H9 (cell line): ENCODE data around the gene ZBED1. TPM values are rescaled to one million over a fixed set of nuclear protein-coding genes. Genes with fewer than 3 reads are reported as not detected.

ENCODE experiments used
- DNase-seq: peaks from one replicate; pipeline ENCODE4 v3.0.0-alpha.2; 2017
- H2AFZ ChIP-seq: one replicate; pipeline ENCODE4 v1.6.1; 2013; ENCODE audit warnings: mild to moderate bottlenecking, low read length, control low read depth, moderate library complexity
- H2AK5ac ChIP-seq: 2 replicates; pipeline ENCODE4 v1.6.1; 2013; ENCODE audit warnings: low read length, control low read depth, mixed read lengths; ENCODE audit not compliant: insufficient read length
- H2BK120ac ChIP-seq: one replicate; pipeline ENCODE4 v1.6.1; 2013; ENCODE audit warnings: low read depth, mild to moderate bottlenecking, low read length, control low read depth, inconsistent platforms; ENCODE audit not compliant: poor library complexity, severe bottlenecking
- H2BK12ac ChIP-seq: 2 replicates; pipeline ENCODE4 v1.6.1; 2013; ENCODE audit warnings: low read length, control low read depth, mixed read lengths, low read depth; ENCODE audit not compliant: insufficient read length
- H2BK15ac ChIP-seq: 2 replicates; pipeline ENCODE4 v1.6.1; 2013; ENCODE audit warnings: low read depth, low read length, control low read depth
- H2BK20ac ChIP-seq: one replicate; pipeline ENCODE4 v1.6.1; 2013; ENCODE audit warnings: low read depth, mild to moderate bottlenecking, low read length, control low read depth, inconsistent platforms; ENCODE audit not compliant: poor library complexity, severe bottlenecking
- H2BK5ac ChIP-seq: 2 replicates; pipeline ENCODE4 v1.6.1; 2013; ENCODE audit warnings: low read length, control low read depth, mixed read lengths; ENCODE audit not compliant: insufficient read length
- H3K14ac ChIP-seq: 2 replicates; pipeline ENCODE4 v1.6.1; 2013; ENCODE audit warnings: low read length, control low read depth; ENCODE audit not compliant: insufficient read depth
- H3K18ac ChIP-seq: 2 replicates; pipeline ENCODE4 v1.6.1; 2013; ENCODE audit warnings: low read depth, mild to moderate bottlenecking, mixed read lengths, low read length, control low read depth; ENCODE audit not compliant: insufficient read length
- H3K23ac ChIP-seq: 2 replicates; pipeline ENCODE4 v1.6.1; 2013; ENCODE audit warnings: low read length, control low read depth, mixed read lengths, low read depth; ENCODE audit not compliant: insufficient read length
- H3K23me2 ChIP-seq: 2 replicates; pipeline ENCODE4 v1.6.1; 2013; ENCODE audit warnings: low read depth, mild to moderate bottlenecking, mixed read lengths, low read length, control low read depth; ENCODE audit not compliant: insufficient read length, poor library complexity, severe bottlenecking
- H3K27ac ChIP-seq: 2 replicates; pipeline ENCODE4 v1.5.1; 2013; ENCODE audit warnings: low read length, control low read depth, mixed read lengths, low read depth; ENCODE audit not compliant: insufficient read length
- H3K27me3 ChIP-seq: 2 replicates; pipeline ENCODE4 v1.6.1; 2013; ENCODE audit warnings: low read length, control low read depth, inconsistent platforms; ENCODE audit not compliant: insufficient read depth
- H3K4ac ChIP-seq: 2 replicates; pipeline ENCODE4 v1.6.1; 2013; ENCODE audit warnings: low read depth, mild to moderate bottlenecking, control low read depth, inconsistent platforms, low read length, moderate library complexity
- H3K4me1 ChIP-seq: 2 replicates; pipeline ENCODE4 v1.6.1; 2013; ENCODE audit warnings: low read length, control low read depth, inconsistent platforms; ENCODE audit not compliant: insufficient read depth
- H3K4me2 ChIP-seq: 2 replicates; pipeline ENCODE4 v1.6.1; 2013; ENCODE audit warnings: low read length, control low read depth, mixed read lengths; ENCODE audit not compliant: insufficient read length, insufficient read depth
- H3K56ac ChIP-seq: 2 replicates; pipeline ENCODE4 v1.6.1; 2013; ENCODE audit warnings: low read depth, mild to moderate bottlenecking, mixed read lengths, low read length, control low read depth; ENCODE audit not compliant: insufficient read length
- H3K79me1 ChIP-seq: 2 replicates; pipeline ENCODE4 v1.6.1; 2013; ENCODE audit warnings: low read depth, mild to moderate bottlenecking, moderate library complexity, low read length, control low read depth, inconsistent platforms; ENCODE audit not compliant: insufficient read depth, poor library complexity, severe bottlenecking
- H3K79me2 ChIP-seq: 2 replicates; pipeline ENCODE4 v1.6.1; 2013; ENCODE audit warnings: low read length, control low read depth, inconsistent platforms; ENCODE audit not compliant: insufficient read depth
- H3K9ac ChIP-seq: 2 replicates; pipeline ENCODE4 v1.6.1; 2013; ENCODE audit warnings: low read length, control low read depth, mixed read lengths; ENCODE audit not compliant: insufficient read length; ENCODE audit errors: extremely low read depth
- H3K9me3 ChIP-seq: one replicate; pipeline ENCODE4 v1.6.1; 2013; ENCODE audit warnings: low read depth, low read length, inconsistent platforms; ENCODE audit not compliant: control insufficient read depth
- H3T11ph ChIP-seq: one replicate; pipeline ENCODE4 v1.6.1; 2013; ENCODE audit warnings: mild to moderate bottlenecking, low read length, control low read depth, inconsistent platforms
- H4K20me1 ChIP-seq: one replicate; pipeline ENCODE4 v1.6.1; 2013; ENCODE audit not compliant: control insufficient read depth, insufficient read length, insufficient read depth
- H4K5ac ChIP-seq: 2 replicates; pipeline ENCODE4 v1.6.1; 2013; ENCODE audit warnings: low read depth, mild to moderate bottlenecking, mixed read lengths, low read length, control low read depth; ENCODE audit not compliant: insufficient read length
- H4K8ac ChIP-seq: replicated peaks from 2 replicates; pipeline ENCODE4 v1.6.1; 2013; ENCODE audit warnings: low read length, control low read depth, mixed read lengths, low read depth; ENCODE audit not compliant: insufficient read length
- H4K91ac ChIP-seq: 2 replicates; pipeline ENCODE4 v1.6.1; 2013; ENCODE audit warnings: low read depth, mild to moderate bottlenecking, moderate library complexity, mixed read lengths, low read length, control low read depth; ENCODE audit not compliant: insufficient read length
- H3K27ac Mint-ChIP-seq, 3 experiments: 2 replicates in 2 of 3; 3 replicates in 1 of 3; pipeline ENCODE4 v1.8.0; 2020 to 2021; ENCODE audit warnings: mixed read lengths in 3 of 3, mild to moderate bottlenecking in 1 of 3, moderate library complexity in 1 of 3
- H3K27me3 Mint-ChIP-seq: 2 replicates; pipeline ENCODE4 v1.8.0; 2021; ENCODE audit warnings: low read depth, mild to moderate bottlenecking, moderate library complexity, mixed read lengths
- H3K36me3 Mint-ChIP-seq, 3 experiments: 2 replicates in 2 of 3; 3 replicates in 1 of 3; pipeline ENCODE4 v1.8.0; 2020 to 2021; ENCODE audit warnings: low read depth in 3 of 3, mixed read lengths in 3 of 3; ENCODE audit not compliant: insufficient read depth in 1 of 3
- H3K4me1 Mint-ChIP-seq, 2 experiments: 2 replicates each; pipeline ENCODE4 v1.8.0; 2020; ENCODE audit warnings: mixed read lengths in 2 of 2
- H3K4me3 Mint-ChIP-seq, 2 experiments: 2 replicates in 1 of 2; 3 replicates in 1 of 2; pipeline ENCODE4 v1.8.0; 2020 to 2021; ENCODE audit warnings: mild to moderate bottlenecking in 2 of 2, mixed read lengths in 2 of 2, moderate library complexity in 1 of 2
- H3K9me3 Mint-ChIP-seq, 2 experiments: 2 replicates in 1 of 2; 3 replicates in 1 of 2; pipeline ENCODE4 v1.8.0; 2020; ENCODE audit warnings: mild to moderate bottlenecking in 2 of 2, mixed read lengths in 2 of 2, moderate library complexity in 1 of 2
- CTCF ChIP-seq: fragments of 200-600 bp; sonication (generic); conservative IDR thresholded peaks from 3 replicates; pipeline ENCODE4 v1.8.0; 2021; ENCODE audit warnings: antibody characterized with exemption, mild to moderate bottlenecking
- WGBS: extraction: QIAGEN DNeasy Blood & Tissue Kit; methylation state at CpG from one replicate; pipeline ENCODE4 v1.1.7; 2013; ENCODE audit warnings: missing lambda C conversion rate, low lambda C conversion rate, mixed read lengths; ENCODE audit not compliant: insufficient read length; ENCODE audit errors: extremely low coverage; 5-methylcytosine and 5-hydroxymethylcytosine counted together
- total RNA-seq: library from RNA; stranded (reverse); gene quantifications from 2 replicates; pipeline ENCODE4 v1.2.1, GENCODE V29; 2021

ZBED1 gene
- total RNA-seq, 1 experiment from 2014 or later = 61.1 TPM

- H3K56ac ChIP-seq = no peak overlapping the region
- no peak for DNase-seq
- H3K14ac ChIP-seq = no peak overlapping the region
- no peak overlapping the region for H3K4me2 ChIP-seq
- no peaks in the 10 kb centered on the region for H3K27me3 ChIP-seq
- no peak overlapping the region for H2BK5ac ChIP-seq
- H2AFZ ChIP-seq = no peak overlapping the region
- H3K9me3 ChIP-seq = no peaks in the 10 kb centered on the region
- H3K79me1 ChIP-seq = peaks cover 3% of the 10 kb centered on the region
- Mint-ChIP-seq H3K4me3 (no peak overlapping the region), H3K9me3 (peaks cover 12% of the 10 kb centered on the region in 2 experiments), H3K4me1 (peaks cover 21 to 28% of the 10 kb centered on the region in 2 experiments), H3K27ac (no peak overlapping the region), H3K27me3 (no peaks in the 10 kb centered on the region), H3K36me3 (peaks cover 23 to 34% (median 24%) of the 10 kb centered on the region in 3 experiments)
- no peak for TF ChIP-seq CTCF
- H3K23ac ChIP-seq = no peak overlapping the region
- H3K4ac ChIP-seq = no peak overlapping the region
- H3K18ac ChIP-seq = no peak overlapping the region
- no peak overlapping the region for H4K91ac ChIP-seq
- H3K23me2 ChIP-seq = no peaks in the 10 kb centered on the region
- no peak overlapping the region for H2BK12ac ChIP-seq
- H4K5ac ChIP-seq = no peak overlapping the region
- H4K8ac ChIP-seq = no peak overlapping the region
- no peaks in the 10 kb centered on the region for H3K4me1 ChIP-seq
- H3T11ph ChIP-seq = no peak overlapping the region
- H2BK20ac ChIP-seq = no peak overlapping the region
- H2BK15ac ChIP-seq = no peak overlapping the region
- H4K20me1 ChIP-seq = no peaks in the 10 kb centered on the region
- no peak overlapping the region for H2BK120ac ChIP-seq
- WGBS = no CpG with 5 or more reads among the region's 2 CpGs
- no peak overlapping the region for H3K9ac ChIP-seq
- no peak overlapping the region for H2AK5ac ChIP-seq
- no peaks in the 10 kb centered on the region; the same call in 1 of the 2 replicates for H3K79me2 ChIP-seq
- no peak overlapping the region for H3K27ac ChIP-seq
Observed at GRCh38 chrX:2447484-2447883, 53.3 kb downstream of the ZBED1 start.
